Pulmonary artery endothelial cell (primary cell): ENCODE results near the gene MYLK4. TPM values are rescaled to one million over a fixed set of nuclear protein-coding genes. Genes with fewer than 3 reads are reported as not detected.
A peak's percentile ranks its signal among the peaks of the same experiment; 100 is the strongest.

Experiments used
- DNase-seq: peaks from one replicate; pipeline ENCODE4 v3.0.0-alpha.2; 2011; ENCODE audit warnings: low read depth, low spot score
- total RNA-seq: library from RNA; depleted of rRNA; stranded (reverse); fragments of >200 nt; gene quantifications from 2 replicates; pipeline ENCODE4 v1.2.3, GENCODE V29; 2014

MYLK4 gene
- total RNA-seq, 1 donor from 2014 or later, result 0.66 TPM

DNA sequence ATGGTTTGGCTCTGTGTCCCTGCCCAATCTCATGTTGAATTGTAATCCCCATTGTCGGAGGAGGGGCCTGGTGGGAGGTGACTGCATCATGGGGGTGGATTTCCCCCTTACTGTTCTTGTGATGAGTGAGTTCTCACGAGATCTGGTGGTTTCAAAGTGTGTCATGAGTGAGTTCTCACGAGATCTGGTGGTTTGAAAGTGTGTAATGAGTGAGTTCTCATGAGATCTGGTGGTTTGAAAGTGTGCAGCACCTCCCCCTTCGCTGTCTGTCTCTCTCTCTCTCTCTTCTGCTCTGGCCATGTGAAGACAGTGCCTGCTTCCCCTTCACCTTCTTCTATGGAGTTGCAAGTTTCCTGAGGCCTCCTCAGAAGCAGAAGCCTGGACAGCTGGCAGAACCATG is 87.6 kb downstream of the MYLK4 start:
- no peak for DNase-seq

DNA sequence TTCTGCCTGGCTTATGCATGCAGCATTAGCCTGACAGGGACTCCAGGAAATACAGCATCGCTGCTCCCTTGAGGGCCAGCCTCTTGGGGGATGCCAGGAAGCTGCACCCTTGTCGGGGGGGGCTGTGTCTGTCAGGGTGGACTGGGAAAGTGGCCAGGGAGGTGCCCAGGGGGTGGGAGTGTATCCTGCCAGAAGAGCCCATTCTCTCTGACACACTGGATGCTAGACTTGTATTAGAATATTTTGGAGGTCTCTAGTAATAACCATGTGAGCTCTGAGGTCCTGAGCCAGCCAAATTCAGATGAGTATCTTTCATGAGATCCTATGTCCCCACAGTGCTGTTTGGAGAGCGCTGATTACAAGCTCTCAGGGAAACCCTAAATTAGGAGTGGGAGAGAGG is 89.1 kb downstream of the MYLK4 start:
- no peak for DNase-seq

DNA sequence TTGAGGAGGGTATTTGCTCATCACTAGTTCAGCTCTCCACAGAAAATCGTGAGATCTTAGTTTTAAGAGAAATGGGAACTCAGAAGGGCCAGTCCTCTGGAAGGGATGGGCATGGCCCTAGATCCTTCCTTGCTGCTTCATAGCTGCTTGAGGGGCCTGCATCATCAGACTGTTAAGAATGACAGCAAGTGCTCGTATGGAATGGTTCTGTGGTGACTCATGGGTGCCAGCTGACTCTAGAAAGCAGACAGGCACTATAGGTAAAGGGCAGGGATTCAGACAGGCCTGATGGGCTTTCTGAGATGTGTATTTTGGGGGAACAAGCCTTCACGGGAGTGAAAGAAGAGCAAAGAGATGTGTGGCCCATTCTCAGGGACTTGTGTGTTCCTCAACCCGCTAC is 90.8 kb downstream of the MYLK4 start:
- no peak for DNase-seq

GRCh38 chr6:2659381-2659780 is 91.3 kb downstream of the MYLK4 start:
- no peak for DNase-seq

DNA sequence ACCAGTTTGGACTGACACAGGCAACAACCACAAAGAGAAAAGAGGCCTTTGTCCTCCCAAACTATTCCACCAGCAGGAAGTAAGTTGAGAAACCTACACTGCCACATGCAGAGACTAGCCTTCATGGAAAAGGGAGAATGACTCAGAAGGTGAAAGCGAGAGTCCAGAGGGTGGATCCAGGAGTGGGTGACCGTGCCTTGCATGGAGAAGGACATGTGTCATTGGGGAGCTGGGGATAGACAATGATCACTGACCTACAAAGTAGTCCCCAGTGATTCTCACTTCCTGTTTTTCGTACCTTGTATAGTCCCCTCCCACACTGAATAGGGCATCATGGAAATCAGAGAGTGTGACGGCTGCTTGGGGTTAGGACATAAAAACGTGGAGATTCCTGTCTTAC is 91.9 kb downstream of the MYLK4 start:
- DNase-seq, result no peak

DNA sequence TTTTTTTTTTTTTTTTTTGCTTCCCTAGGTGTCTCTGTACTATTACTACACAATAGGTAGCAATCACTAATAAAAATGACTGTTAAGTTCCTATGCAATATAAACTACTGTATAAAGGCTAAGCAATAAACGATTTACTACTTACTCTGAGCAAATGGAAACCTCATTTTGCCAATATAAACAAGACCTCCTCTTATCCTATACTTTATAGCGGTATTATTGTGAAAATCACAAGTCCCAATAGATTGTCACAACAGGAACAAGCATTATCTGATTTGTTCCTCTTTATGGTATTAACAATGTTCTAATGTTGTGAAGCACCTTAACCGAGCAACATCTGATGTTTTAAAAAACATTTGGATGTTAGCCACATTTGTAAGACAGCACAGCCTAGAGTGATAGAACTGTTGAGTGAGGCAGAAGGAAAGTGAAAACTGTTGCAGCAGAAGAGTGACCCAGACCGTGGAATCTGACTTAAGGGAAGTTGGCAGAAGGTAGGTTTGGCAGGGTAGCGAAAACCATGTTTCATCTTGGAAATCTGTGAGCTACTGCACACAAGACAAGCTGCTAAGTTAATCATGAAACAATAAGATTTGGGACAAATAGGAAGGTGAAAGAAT is 94.2 kb downstream of the MYLK4 start:
- DNase-seq, result no peak

- no peak for DNase-seq
Measured at GRCh38 chr6:2655844-2656433, 94.8 kb downstream of the MYLK4 start.

DNA sequence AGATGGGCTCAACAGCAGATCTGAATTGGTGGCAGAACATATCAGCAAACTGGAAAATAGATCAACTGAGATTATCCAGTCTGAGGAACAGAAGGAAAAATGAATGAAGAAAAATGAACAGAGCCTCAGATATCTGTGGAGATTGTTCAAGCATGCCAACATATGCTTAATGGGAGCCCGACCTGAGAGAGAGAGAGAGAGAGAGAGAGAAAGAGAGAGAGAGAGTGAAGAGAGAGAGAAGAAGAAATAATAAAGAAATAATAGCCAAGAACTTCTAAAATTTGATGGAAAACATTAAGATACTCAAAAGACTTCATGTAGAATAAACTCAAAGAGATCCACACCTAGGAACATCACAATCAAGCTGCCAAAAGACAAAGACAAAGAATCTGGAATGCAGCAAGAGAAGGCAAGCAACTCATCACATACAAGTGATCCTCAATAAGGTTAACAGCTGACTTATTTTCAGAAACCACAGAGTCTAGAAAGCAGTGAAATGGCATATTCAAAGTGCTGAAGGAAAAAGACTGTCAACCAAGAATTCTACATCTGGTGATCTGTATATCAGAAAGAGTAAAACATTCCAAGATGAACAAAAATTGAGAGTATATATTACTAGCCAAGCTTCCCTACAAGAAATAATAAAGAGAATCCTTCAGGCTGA is 97.2 kb downstream of the MYLK4 start:
- no peak for DNase-seq

GRCh38 chr6:2652611-2653010 is 98.1 kb downstream of the MYLK4 start:
- DNase-seq, result no peak

GRCh38 chr6:2651961-2652360 is 98.8 kb downstream of the MYLK4 start:
- no peak for DNase-seq

GRCh38 chr6:2651536-2651935 is 99.2 kb downstream of the MYLK4 start:
- no peak for DNase-seq

DNA sequence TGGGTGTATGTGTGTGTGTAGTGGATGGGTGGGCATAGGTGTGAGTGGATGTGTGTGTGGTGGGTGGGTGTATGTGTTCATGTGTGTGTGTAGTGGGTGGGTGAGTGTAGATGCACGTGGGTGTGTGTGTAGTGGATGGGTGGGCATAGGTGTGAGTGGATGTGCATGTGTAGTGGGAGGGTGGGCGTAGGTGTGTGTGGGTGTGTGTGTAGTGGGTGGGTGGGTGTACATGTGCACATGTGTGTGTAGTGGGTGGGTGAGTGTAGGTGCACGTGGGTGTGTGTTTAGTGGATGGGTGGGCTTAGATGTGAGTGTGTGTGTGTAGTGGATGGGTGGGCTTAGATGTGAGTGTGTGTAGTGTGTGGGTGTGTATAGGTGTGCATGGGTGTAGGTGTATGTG is 104.4 kb downstream of the MYLK4 start:
- DNase-seq, result no peak

DNA sequence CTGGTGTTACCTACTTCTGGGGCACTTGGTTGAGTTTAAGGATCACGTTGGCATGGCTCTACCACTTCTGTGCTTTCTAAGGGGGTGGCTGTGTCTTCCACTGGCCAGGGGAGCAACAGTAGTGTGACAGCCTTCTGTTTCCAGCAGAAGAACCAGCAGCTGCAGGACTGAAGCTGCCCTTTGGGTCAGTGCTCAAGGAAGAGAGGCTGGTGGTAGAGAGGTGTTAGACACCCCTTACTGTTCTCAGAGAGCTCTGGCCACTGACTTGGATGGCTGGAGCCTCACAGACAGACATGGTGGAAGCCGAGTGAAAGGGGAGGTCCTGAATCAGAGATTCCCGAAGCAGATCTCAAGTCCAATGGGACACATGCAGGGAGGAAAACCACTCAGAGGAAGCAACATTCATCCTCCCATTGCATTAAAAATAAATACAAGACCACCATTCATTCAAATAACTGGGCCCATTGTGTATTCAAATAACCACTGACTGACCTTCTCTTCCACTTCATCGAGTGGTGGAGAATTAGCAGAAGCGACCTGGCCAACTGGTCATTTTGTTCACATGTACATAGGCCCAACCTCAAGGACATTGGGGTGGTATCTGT is 106.7 kb downstream of the MYLK4 start:
- no peak for DNase-seq

DNA sequence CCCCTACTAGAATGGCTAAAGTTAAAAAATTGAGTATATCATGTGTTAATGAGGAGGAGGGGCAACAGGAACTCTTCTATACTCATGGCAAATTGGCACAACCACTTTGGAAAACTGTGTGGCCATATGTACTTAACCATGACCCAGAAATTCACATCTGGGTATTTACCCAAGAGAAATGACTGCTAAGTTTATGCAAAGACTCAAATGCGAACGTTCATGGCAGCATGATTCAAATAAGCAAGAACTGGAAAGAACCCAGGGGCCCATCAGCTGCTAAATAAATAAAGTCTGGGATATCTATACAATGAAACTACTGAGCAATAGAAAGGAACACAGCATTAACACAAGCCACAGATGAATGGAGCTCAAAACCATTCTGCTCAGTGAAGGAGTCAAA is 107.6 kb downstream of the MYLK4 start:
- DNase-seq, result no peak

GRCh38 chr6:2641044-2641725 is 109.5 kb downstream of the MYLK4 start:
- no peak for DNase-seq

DNA sequence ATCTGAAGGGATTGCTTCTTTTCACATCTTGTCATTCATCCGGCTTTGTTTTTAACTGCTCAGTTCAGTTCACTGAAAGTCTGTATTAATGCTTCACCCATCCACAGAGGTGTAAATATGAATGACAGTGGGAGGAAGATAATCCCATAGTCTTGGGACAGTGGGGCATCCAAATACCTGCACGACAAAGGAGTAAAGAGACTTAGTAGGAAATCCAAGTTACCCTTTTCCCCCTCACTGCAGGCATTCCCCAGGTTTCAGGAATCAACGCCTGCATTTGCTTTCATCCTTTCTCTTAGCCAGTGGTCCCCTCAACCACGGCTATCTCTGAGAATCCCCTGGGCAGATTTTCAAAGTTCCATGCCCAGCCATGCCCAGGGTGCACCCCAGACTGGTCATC is 110.2 kb downstream of the MYLK4 start:
- DNase-seq, result no peak

DNA sequence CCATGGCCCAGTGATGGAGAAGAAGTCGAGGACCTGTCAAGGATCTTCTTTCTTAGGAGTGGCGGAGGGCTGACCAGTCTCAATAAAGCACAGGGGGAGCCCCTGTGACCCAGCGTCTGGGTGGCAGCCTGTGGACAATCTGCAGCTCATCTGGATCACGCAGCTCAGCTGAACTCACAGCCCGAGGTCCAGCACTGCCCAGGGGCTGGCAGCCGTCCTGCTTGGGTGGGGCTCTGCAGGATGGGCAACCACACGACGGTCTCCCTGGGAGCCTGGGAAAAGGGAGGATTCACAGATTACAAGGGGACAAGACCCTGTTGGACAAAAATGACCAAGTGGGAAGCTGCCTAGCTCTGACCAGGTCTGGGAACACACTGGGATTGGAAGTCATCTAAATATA is 110.8 kb downstream of the MYLK4 start:
- no peak for DNase-seq

- no peak for DNase-seq
Measured at GRCh38 chr6:2639167-2639566, 111.6 kb downstream of the MYLK4 start.

DNA sequence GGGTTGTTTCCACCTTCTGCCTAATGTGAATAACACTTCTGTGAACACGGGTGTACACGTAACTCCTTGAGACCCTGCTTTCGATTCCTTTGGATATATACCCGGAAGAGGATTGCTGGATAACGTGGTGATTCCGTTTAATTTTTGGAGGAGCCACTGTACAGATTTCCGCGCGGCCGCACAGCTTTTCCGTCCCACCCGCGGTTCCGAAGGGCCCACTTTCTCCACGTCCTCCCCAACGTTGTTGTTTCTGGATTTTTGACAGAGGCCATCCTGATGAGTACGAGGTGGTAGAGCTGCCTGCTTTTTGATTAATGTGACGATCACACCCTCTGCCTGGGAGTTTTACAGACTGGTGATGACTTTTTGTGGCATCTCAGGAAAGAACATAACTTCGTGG is 114.0 kb downstream of the MYLK4 start:
- DNase-seq, result no peak

DNA sequence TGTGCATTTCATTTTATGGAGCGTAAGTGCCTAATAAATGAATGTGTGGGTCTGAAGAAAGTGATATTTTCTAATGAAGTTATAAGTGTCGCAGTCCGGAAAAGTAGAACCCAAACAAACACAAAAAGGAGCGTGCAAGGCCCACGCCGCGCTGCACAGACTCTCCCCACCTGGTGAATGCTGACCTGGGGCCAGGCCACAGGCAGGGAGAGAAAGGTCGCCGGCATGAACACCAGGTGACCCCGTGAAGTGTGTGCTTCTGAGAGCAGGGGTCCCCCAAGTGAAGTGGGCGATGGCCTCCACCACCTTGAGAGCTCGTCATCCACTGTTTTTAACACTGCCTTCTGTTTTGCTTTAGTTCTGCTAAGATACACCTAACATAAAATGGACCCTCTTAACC is 114.8 kb downstream of the MYLK4 start:
- no peak for DNase-seq

GRCh38 chr6:2634139-2634964 is 116.4 kb downstream of the MYLK4 start:
- DNase-seq, result peak; percentile 61
